GM12875 (cell line): ENCODE results near the gene FAM240B.

Experiments
- H3K4me3 ChIP-seq: one replicate; pipeline ENCODE4 v1.5.1; 2011; ENCODE audit warnings: low read depth, low read length, control low read depth
- TF ChIP-seq, protein P1 (sequence below): IDR thresholded peaks from 2 replicates; pipeline ENCODE4 v1.5.1; 2011; ENCODE audit warnings: low read depth, mild to moderate bottlenecking, control low read depth, inconsistent platforms, low read length, moderate library complexity, borderline replicate concordance; ENCODE audit not compliant: insufficient read depth

FAM240B gene

DNA sequence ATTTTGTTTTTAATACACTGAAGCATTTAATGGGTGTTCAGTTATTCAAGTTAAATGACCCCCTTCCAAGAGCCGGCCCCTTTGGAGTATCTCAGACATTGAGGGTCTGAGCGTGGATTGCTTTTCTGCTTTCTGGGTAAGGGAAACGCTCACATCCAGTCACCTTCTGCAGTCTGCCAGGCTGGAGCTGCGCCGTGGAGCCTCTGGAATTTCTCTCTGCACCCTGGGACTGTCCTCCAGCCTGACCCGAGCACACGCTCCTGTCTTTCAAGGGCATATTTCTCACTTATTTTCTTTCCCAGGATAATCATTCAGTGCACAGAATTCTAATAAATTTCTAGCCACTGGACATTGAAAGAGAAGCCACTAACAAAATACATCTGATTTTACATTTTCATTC, 13.4 kb downstream of the FAM240B start:
- no peak overlapping the region for H3K4me3 ChIP-seq
- TF ChIP-seq, protein P1, sequence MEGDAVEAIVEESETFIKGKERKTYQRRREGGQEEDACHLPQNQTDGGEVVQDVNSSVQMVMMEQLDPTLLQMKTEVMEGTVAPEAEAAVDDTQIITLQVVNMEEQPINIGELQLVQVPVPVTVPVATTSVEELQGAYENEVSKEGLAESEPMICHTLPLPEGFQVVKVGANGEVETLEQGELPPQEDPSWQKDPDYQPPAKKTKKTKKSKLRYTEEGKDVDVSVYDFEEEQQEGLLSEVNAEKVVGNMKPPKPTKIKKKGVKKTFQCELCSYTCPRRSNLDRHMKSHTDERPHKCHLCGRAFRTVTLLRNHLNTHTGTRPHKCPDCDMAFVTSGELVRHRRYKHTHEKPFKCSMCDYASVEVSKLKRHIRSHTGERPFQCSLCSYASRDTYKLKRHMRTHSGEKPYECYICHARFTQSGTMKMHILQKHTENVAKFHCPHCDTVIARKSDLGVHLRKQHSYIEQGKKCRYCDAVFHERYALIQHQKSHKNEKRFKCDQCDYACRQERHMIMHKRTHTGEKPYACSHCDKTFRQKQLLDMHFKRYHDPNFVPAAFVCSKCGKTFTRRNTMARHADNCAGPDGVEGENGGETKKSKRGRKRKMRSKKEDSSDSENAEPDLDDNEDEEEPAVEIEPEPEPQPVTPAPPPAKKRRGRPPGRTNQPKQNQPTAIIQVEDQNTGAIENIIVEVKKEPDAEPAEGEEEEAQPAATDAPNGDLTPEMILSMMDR: no peak

DNA sequence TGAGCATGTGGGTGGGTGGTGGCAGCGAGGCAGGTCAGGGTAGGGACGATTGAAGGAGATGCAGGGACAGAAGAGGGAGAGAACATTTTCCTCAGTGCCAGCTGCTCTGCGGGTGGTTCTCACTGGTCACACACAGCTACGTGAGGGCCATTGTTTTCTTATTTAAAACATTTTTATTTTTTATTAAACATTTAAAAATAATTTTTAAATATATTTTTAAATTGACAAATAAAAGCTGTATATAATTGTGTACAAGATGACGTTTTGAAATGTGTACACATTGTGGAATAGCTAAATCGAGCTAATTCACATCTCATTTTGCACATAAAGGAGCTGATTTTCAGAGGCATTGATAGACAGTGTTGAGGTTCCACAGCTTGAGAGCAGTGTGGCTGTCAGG, 14.0 kb downstream of the FAM240B start:
- no peak overlapping the region for H3K4me3 ChIP-seq
- TF ChIP-seq, protein P1: no peak

DNA sequence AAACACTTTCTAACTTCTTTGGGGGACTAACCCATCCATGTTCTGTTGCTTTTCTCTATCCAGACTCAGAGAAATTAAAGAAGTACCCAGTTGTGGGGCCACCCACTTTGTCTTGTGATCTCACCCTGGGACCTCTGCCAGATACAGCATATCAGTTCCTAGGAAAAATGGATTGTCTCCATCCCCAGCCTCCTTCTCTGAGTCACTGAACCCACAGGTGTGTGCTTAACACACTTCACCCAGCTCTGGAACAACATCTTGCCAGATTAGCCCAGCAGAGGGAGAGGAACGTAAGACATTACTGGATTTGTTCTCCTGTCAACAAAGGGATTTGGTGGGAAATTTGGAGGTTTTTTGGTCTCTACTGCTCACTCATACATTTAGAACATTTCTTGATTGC, 19.2 kb downstream of the FAM240B start:
- no peak overlapping the region for H3K4me3 ChIP-seq

DNA sequence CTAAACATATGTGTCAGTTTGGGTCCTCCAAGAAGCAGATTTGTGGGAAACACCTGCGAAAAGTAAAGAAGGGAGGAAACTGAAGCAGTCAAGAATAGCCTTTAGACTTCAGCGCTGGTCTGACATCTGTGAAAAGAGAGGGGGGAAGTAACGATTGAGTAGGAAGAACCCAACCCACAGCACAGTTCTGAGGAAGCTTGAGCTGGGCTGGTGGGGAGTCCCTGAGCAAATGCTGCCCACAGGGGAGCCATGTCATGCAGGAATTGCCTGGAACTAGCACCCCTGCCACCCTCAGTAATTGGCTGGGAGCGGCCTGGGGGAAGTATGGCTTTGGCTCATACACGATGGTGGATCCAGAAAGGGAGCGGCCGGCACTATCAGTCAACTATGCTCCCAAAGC, 20.6 kb downstream of the FAM240B start:
- no peak overlapping the region for H3K4me3 ChIP-seq
- TF ChIP-seq, protein P1: no peak

More for the DNA sequence above, 19.2 kb downstream of the FAM240B start:
- TF ChIP-seq, protein P1: no peak

DNA sequence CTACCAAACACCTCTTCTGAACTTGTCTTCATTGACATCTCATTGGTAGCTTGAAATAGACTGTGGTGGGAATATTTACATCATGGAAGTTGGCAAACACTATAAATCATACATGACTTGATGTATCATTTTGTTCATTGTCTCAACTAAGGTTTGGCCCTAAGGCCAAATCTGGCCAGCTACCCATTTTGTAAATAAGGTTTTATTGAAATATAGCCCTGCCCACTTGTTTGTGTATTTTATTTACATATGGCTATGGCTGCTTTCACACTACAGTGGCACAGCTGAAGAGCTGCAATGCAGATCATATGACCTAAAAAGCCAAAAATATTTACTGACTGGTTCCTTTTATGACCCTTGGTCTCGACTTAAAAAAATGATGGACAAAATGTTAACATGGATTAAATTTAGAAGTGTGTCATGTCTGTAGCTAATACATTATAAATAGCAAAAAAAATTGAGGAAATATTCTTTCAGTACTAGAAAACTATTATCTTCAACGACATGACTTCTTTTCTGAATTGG, 22.1 kb downstream of the FAM240B start:
- TF ChIP-seq, protein P1: no peak
- H3K4me3 ChIP-seq: no peak overlapping the region

DNA sequence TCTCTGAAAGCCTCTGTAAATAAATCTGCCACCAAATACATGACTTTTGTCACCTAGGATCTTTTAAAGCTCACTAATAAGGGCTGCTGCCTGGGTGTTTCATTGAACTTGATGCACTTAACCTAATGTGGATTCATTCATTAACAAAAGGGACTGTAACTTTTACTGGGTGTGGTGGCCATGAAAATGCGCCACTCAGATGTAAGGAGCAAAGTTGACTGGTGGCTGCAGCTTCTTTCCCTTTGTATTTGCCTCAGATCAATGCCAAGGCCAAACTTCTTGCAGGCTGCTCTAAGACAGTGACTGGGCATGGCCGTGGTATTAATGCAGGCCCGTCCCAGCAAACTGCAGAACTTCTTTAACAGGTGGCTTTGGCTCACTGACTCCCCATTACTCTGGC, 22.9 kb downstream of the FAM240B start:
- TF ChIP-seq, protein P1: no peak
- no peak overlapping the region for H3K4me3 ChIP-seq

DNA sequence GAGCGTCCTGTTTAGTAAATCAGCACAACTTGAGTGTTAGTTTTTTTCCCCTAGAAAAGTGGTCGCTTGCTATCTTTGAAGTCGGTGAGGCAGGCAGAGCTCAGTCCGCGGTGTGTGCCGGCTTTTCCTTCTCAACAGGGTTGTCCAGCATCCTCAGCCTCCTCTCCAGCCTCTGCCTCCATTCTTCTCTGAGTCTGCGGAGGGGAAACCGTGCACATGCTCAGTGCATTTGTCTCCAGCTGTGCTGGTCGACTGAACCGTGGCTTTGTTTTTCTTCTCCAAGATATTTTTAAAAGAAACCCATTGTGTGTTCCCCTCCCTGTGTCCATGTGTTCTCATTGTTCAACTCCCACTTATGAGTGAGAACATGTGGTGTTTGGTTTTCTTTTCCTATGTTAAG, 25.3 kb downstream of the FAM240B start:
- TF ChIP-seq, protein P1: no peak
- no peak overlapping the region for H3K4me3 ChIP-seq
